Fibroblast of pulmonary artery (primary cell): ENCODE results near the gene POU3F3.

Experiments
- DNase-seq: peaks from one replicate; pipeline ENCODE4 v3.0.0-alpha.2; 2010; ENCODE audit warnings: low read depth
- H3K4me3 ChIP-seq: replicated peaks from 2 replicates; pipeline ENCODE4 v1.5.1; 2011; ENCODE audit warnings: low read depth, mild to moderate bottlenecking, control low read depth, low read length, moderate library complexity
- TF ChIP-seq, protein P1 (sequence below): IDR thresholded peaks from 2 replicates; pipeline ENCODE4 v1.5.1; 2011; ENCODE audit warnings: mild to moderate bottlenecking, control low read depth, low read length, inconsistent platforms; ENCODE audit errors: missing control alignments

The POU3F3 gene

DNA sequence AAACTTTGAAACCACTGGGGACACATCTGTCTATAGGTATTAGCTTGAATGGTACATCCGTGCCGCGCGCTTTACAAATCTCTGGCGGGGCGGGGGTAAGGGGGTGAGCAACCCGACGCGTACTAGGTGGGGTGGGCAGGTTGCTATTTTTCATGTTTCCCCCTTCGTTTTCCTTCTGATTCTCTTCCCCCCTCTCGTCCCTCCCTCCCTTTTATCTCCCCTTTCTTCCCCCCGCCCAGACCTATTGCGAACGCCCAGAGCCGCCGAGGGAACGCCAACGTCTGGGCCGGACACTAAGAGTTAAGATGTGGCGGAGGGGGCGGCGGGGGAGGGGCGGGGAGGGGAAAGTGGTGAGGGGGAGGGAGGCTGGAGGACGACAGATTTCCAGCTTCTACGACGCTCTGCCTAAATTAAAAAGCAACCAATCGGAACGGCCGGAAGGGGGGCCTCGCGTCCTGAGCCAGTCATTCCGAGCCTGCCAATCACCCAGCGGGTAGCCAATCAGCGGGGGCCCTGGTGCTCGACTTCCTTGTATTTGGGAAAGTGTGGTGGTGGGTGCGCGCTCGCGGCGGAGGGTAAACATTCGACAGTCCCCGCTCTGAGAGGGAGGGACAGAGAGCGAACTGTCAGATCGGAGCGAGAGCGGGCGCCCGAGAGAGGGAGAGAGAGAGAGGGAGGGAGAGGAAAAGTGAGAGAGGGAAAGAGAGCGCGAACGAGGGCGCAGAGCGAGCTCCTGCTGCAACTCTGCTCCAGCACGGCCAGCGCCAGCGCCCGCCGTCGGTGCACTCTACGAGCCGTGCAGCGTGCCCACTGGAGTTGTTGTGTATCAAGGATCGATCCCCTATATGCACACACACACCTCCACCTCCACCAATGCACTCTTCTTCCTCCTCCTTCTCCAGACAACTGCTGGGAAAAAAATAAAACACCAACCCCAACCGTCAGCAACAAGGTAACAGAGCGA is at the start of gene POU3F3:
POU3F3 (plus strand) TSS at position 582 of the 964 bp plus-strand sequence. CDS start 1,396 bp downstream, outside the sequence.
- TF ChIP-seq, protein P1, sequence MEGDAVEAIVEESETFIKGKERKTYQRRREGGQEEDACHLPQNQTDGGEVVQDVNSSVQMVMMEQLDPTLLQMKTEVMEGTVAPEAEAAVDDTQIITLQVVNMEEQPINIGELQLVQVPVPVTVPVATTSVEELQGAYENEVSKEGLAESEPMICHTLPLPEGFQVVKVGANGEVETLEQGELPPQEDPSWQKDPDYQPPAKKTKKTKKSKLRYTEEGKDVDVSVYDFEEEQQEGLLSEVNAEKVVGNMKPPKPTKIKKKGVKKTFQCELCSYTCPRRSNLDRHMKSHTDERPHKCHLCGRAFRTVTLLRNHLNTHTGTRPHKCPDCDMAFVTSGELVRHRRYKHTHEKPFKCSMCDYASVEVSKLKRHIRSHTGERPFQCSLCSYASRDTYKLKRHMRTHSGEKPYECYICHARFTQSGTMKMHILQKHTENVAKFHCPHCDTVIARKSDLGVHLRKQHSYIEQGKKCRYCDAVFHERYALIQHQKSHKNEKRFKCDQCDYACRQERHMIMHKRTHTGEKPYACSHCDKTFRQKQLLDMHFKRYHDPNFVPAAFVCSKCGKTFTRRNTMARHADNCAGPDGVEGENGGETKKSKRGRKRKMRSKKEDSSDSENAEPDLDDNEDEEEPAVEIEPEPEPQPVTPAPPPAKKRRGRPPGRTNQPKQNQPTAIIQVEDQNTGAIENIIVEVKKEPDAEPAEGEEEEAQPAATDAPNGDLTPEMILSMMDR, result no peak
- DNase-seq, result no peak
- H3K4me3 ChIP-seq, result no peak within 1 kb of the TSS

DNA sequence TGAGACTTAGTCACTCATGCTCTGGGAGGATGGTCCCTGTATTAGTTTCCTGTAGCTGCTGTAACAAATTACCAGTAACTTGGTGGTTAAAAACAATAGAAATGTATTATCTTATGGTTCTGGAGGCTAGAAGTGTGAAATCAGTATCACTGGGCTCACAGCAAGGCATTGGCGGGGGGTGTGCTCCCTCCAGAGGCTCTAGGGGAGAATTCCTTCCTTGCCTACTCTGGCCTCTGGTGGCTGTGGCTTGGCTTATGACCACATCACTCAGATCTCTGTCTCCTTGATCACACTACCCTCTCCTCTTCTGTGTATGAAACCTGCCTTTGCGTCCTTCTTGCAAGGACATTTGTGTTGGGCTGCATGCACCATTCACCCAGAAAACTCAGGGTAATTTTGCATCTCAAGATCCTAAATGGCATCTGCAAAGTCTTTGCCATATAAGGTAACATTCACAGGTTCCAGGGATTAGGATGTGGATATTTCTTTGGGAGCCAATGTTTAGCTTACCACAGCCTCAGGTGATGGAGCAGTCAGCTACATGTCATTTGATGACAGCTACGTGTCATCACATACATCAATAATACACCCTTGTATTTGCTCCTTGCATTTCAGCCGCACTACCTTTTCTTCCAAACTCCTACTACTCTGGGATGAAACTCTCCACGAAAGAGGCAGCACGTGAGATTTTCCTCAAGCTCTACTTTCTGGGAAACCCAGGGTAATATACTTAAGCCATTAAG is 49.6 kb upstream of the POU3F3 start:
- DNase-seq, result no peak
- no peak overlapping the region for H3K4me3 ChIP-seq
- TF ChIP-seq, protein P1, result no peak

DNA sequence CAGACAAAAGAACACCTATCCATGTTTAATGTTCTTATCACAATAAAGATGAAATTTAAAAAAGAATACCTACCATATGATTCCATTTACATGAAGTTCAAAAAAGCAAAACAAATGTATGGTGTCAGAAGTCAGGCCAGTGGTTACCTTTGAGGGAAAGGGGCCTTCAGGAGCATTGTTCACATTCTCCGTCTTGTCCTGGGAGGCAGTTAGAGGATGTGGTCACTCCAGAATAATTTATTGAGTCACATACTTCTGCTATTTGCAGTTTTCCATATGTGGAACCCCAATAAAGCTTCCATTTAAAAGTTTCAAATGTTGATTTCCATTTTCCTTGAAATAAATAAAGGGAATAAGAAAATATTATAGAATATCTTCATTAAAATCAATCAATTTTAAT is 41.6 kb upstream of the POU3F3 start:
- H3K4me3 ChIP-seq, result no peak overlapping the region
- TF ChIP-seq, protein P1, result no peak
- no peak for DNase-seq

DNA sequence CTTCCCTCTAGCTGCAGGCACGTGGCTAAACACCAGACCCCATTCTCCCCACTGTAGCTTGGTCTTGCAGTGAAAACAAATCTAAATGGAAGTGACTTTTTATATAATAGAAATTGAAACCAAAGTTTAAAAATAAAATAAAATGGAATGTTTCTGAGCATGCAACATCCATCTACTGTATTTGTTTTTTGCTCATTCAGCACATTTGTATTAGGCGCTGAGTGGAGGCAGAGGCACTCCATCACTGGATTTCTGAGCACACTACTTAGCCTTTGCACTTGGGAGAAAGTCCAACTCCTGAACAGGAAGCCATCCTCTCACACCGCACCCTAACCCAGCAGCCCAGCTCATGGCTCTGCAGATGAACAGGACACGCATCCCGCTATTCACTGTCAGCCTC is 37.8 kb upstream of the POU3F3 start:
- no peak overlapping the region for H3K4me3 ChIP-seq
- TF ChIP-seq, protein P1, result no peak
- DNase-seq, result no peak

DNA sequence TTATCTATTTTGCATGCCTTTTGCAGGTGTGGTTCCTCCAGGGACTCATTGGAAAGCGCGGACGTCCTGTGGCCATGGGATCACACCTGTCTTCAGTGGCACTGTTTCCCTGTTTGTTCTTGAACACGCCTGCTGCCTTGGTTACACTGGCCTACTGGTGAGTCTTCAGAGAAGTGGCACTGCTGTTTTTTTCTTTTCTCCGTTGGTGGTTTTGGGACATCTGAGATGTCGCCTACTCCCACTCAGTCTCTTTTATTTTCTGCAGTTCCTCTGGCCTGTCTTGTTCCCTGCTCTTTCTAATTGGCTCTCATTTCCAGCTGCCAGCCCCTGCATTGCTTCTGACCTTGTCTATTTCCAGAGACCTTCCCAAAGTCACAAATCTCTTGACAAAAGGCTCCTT is 35.7 kb upstream of the POU3F3 start:
- TF ChIP-seq, protein P1, result no peak
- no peak overlapping the region for H3K4me3 ChIP-seq
- no peak for DNase-seq

DNA sequence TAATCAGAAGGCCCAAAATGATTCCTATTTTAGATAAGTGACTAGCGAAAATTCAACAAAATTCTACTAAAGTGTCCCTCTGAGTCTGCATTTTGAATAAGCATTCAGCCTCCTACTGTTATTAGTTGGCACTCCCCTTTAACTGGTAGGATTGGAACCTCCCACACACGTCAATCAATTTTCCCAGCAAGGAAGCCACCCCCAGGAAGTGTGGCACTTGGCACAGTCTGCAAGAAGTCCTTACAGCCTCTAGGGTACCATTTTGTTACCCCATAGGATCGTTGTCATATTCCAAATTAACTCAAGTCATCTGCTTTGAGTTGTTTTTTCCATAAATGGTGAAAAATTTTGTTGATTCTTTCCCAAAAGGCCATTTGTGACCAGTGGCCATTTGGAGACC is 33.8 kb upstream of the POU3F3 start:
- DNase-seq, result no peak
- TF ChIP-seq, protein P1, result no peak
- H3K4me3 ChIP-seq, result no peak overlapping the region
